Non-pigmented ciliary epithelial cell (primary cell): ENCODE measurements around the gene LYPD6B.

Experiments
- DNase-seq: peaks from one replicate; pipeline ENCODE4 v3.0.0-alpha.2; 2010; ENCODE audit warnings: low read depth

LYPD6B gene, protein sequence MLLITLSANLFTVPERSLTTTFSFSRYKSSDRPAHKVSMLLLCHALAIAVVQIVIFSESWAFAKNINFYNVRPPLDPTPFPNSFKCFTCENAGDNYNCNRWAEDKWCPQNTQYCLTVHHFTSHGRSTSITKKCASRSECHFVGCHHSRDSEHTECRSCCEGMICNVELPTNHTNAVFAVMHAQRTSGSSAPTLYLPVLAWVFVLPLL

DNA sequence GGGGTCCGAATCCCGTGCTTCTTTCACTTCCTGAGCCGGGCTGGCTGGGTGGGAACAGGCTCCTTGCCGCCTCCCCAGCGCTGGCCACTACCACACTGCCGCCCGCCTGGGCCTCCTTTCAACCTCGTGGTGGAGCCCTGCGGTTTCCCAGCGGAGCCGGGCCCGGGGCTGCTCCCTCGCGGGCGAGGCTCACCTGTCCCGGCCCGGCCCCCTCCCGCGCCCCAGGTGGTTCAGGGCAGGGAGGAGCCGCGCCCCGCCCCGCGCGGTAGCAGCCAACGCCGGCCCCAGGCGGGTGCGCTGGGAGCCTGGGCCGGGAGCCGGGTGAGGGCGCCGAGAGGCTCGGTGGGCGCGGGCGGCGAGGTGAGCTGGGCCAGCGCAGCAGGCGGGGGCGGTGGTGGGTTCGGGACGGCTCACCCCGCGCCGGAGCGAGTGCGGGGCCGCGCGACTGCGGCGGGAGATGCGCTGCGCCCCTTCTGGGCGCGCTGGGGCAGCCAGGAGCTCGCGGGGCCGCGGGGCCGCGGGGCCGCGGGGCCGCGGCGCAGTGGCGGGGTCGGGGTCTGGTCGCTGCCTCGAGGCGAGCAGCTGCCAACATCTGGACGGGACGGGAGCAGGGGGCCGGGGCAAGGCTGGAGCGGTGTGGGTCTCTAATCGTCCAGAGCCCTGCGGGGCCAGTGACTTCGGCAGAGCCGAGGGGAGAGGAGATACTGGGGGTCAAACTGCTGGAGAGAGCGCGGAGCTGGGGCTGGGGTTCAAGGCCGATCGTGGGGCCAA lies at the start of gene LYPD6B:
LYPD6B (plus strand) TSS at position 258 of the 771 bp plus-strand sequence. CDS start 92,250 bp downstream, outside the sequence.
- DNase-seq: no peak

DNA sequence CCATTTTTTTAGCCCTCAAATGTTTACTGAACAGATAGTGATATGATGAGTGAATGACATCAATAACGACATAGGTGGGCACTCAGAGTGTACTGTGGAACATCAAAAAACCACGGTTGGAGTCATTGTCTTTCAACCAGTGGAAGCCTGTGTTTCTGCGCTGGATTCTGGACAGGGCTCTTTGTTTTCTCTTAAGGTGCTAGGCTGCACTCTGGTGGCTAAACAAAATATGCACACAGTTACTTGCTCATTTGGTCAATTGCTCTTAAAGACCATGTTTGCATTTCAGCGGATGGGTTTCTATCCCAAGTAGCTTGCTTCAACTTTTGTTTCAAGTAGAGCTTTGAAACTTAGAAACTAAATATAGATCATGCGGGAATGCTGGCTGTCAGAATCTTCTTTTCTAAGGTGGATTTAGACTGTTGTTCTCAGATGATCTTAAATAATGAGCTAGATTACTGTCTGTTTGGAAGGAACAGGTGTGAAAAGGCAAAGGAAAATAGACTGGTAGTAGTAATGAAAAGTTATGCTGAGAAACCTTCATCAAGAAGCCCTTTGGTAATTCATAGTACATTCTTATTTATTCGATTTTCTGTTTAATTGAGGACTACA lies 48.5 kb upstream of the LYPD6B start:
- peak; percentile 61 for DNase-seq

DNA sequence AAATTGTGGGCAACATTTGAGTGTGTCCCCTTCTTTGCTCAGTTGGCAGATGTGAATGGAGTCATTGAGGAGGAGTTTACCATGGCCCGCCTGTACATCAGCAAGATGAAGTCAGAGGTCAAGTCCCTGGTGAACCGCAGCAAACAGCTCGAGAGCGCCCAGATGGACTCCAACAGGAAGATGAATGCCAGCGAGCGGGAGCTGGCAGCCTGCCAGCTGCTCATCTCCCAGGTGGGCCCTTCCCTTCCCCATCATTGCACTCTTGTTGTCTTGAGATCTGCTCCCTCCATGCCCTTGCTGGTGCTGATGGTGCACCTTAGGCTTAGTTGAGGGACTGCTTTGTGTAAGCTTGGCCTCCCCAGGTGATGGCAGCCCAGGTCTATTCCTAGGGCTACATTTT lies 47.5 kb upstream of the LYPD6B start:
- no peak for DNase-seq

DNA sequence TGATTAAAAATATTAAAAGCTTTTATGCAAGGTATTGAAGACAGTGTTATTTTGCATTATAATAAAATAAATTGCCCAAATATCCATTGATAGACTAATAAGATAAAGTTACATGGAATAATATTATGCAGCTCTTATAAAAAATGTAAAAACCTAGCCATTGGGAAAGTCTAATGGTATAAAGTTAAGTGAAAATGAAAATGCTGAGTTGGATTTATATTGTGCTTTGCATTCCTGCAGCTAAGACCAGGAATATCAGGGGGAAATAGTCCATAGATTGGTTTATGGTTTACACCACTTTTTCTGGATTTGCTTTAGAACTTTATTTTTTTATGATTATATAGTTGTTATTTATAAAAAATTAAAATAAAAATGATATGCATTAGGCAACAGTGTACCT lies 46.1 kb upstream of the LYPD6B start:
- no peak for DNase-seq

DNA sequence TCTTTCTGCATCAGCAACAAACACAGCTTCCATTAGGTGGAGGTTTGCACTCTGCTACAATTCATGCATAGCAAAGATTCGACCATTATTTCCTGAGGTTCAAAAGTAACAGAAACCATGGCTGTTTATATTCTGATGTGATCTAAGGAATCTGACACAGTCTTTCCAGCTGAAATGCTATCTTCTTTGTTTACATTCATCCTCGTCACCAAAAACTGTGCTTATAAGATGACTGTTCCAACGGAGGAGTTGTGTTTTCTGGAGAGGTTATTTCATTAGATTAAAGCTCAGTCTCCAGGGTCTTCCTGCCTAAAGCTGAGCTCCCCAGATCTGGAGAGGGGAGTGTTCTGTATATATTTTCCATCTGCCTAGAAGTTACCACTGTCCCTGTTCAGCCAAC lies 45.1 kb upstream of the LYPD6B start:
- no peak for DNase-seq

DNA sequence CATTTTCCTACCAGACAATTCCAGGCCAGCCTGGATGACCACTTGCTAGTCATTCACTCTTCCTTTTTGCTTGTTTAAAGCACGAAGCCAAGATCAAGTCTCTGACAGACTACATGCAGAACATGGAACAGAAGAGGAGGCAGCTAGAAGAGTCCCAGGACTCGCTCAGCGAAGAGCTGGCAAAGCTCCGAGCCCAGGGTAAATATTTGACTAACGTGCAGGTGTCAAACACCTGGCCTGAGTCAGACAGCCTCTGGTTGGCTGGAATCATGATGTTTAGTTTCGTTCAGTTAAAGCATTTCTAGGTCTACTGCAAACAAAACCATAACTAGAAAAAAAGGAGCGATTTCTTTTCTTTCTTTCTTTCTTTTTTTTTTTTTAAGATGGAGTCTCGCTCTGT lies 44.2 kb upstream of the LYPD6B start:
- DNase-seq: no peak

DNA sequence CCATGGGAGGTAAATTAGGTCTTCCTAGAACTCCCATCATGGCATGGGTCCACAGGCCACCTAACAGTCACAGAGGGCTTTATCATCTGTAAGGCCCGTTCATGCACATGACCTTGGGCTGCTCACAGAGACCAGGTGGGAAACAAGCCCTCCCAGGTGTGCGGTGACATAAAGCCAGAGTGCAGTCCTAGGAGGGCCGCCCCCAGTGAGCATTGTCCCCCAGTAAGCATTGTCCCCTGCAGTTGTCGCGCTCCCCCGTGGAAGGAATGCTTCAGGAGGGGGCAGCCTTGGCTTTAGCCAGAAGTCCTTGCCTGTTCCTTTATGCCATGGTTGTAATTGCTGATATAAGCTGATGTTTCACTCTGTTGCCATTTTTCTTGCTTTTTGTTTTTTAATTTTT lies 41.7 kb upstream of the LYPD6B start:
- DNase-seq: no peak

DNA sequence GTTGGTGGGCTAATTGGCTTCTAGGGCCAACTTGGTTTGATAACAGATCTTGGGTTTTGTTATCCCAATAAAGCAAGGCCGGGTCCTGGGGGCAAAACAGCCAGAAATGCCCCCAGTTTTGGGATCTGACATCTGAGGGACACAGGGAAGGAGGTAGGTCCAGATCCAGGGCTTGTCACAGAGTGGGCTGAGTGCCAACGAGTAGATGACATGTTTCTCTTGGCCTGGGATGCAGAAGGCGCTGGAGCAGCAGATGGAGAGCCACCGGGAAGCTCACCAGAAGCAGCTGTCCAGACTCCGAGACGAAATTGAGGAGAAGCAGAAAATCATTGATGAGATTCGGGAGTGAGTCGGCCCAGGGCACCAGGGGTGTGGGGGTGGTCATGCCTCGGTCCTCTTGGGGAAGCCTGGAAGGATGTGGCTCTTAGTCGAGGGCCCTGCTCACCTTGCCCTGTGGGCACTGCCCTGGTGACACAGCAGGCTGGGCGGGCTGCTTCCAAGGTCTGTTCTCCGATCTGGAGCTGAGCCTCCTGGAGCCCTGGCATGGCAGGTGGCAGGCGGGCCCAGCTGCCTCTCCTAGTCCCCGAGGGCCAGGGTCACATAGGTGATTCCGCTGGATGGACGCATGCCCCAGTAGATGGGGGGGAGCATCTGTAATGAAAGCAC lies 40.2 kb upstream of the LYPD6B start:
- no peak for DNase-seq

DNA sequence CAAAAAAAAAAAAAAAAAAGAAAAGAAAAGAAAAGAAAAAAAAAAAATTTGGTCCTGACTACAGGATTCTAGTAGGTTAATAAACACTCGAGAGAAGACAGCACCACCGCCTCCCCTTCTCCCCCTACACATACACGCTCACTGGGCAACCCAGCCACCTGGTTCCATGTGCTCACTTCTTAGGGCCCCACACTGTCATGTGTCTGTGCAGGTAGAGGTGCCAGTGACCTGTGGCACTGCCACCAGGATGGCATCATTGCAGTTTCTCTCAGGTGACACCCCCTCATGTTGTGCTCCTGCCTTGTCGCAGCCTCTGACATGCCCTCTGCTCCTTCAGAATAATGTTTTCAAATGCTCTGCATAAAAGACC lies 39.7 kb upstream of the LYPD6B start:
- no peak for DNase-seq

DNA sequence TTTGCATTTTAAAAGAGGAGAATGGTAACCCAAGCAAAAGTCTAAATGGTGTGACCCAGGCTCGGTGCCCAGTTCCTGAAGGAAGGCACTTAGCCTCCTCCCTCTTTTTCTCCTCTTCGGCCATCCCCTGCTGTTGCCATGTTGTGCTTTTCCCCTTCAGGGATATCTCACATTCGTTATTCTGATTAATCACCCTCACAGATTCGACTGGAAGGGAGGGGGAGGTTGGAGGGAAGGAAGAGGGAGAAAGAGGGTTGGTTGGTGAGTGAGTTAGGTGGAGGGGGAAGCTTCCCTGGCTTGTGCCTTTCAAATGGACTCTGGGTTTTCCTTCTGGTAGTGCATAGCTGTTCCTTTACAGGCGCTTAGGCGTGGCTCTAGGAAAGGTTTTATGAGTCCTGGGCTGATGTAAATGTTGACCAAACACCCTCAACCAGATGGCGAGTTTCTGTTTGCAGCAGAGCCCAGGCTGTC lies 39.0 kb upstream of the LYPD6B start:
- DNase-seq: no peak

DNA sequence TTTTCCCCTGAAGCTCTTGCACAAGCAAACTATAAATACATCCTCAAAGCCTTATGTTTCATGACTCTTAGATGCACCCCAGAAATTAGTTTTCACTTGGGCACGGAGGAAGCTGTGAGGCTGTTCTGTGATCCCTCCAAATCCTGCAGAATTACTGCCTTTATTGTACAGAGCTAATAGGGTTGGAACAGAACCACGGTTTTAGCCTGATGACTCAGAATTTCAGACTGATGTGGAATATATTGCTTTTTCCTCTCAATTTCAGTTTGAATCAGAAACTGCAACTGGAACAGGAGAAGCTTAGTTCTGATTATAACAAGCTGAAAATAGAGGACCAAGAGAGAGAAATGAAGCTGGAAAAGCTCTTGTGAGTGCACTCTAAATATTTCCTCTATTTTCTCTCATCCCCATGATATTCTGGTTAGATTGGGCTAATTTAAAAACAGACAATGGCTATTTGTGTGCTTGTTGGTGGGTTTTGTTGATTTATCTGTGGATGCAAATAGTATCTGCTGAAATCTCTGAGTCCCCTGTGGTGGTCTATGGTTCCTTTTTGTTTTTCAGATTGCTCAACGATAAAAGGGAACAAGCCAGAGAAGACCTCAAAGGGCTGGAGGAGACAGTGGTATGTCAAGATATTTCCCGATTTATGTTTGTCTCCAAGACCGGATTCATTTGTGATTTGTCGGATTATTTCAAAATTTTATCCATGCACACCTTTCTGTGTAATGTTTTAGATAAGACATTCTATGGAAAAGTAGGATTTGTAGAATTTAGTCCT lies 38.2 kb upstream of the LYPD6B start:
- DNase-seq: no peak

DNA sequence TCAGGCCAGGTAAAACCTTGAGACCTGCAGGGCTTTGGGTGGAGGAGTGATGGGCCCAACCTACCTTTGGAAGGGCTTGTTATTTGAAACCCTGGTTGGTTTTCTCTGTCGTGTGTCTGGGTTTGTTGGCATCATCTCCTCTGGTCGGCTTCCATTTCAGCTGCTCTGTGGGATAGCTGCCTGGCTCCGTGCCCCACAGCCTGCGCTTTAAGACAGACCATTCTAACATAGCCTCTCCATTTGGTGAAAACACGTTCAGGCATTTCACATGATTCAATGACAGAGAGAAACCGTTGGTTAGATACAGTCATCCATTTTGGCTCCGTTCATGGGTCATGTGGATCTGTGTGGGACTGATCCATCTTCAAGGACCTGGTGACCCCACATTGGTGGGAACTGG lies 37.0 kb upstream of the LYPD6B start:
- DNase-seq: no peak

DNA sequence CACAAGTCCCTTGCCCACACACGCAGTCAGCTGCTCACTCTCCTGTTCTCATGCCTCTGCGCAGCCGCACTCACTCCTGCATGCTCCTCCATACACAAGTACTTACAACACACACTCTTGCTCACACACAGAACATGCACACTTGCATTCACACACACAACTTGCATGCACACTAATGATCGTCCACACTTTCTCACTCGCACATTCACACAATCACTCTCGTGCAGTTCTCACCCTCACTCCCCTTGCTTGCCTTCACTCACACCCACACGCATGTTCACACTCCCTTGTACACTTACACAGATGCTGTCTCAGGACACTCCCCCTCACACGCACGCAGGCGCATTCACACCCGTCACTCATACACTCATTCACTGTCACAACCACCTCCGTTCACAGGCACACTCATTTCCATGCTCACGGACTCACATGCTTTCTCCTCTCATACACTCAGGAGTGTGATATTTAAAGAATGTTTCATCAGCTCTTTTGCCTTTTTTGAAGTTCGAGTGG lies 36.1 kb upstream of the LYPD6B start:
- DNase-seq: no peak

DNA sequence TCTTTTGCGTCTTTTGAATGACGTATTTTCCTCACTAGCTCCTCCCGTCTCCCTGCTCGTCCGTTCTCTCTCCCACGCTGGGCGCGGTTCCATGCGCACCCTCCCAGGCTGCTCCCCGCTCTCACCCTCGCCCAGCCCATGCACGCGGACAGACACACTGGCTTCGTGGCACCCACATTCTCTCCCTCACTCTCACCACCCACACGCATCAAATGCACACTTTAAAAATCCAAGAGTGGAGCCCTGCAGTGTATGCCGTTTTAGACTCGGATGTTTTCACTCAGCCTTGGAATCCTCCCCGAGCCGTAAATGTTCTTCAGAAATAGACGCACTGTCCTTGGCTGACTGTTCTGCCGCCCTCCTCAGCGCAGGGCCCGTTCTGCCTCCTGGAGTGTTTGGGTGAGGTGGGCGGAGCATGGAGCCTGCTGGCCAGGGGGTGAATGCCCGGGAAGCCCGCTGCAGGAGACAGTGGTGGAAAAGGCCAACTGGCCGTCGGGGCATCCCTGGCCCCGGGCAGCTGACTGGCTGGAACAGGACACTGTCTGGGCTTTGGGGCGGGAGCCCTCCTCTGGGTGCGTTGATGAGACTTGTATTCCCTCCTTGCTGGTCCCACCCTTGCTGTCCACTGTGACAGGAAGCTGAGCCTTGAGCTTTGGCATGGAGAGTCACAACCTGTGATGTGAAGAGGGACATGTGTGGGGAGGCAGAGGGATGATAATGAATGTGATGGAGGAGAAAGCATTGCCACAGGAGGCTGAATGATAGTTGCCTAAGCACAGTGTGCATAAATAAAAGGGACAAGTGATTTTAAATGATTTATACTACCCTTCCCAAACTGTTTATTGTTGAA lies 35.4 kb upstream of the LYPD6B start:
- no peak for DNase-seq

DNA sequence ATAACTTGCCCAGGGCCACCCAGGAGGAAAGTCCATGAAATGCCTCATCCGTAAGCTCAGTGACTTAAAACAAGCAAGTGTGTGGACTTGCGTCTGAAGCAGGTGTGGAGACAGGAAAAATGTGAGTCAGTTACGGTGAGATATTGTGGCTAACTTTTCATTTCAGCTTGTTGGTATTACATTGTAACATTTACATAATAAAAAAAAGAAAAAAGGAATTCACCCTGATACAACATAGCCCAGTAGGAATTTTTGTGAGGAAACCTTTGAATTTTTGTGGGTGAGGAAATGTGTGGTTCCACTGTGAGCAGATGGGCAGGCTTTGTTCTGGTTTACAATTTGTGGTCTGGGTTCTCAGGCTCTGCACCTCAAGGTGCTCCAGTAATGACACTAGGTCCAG lies 33.7 kb upstream of the LYPD6B start:
- peak; percentile 27 for DNase-seq

DNA sequence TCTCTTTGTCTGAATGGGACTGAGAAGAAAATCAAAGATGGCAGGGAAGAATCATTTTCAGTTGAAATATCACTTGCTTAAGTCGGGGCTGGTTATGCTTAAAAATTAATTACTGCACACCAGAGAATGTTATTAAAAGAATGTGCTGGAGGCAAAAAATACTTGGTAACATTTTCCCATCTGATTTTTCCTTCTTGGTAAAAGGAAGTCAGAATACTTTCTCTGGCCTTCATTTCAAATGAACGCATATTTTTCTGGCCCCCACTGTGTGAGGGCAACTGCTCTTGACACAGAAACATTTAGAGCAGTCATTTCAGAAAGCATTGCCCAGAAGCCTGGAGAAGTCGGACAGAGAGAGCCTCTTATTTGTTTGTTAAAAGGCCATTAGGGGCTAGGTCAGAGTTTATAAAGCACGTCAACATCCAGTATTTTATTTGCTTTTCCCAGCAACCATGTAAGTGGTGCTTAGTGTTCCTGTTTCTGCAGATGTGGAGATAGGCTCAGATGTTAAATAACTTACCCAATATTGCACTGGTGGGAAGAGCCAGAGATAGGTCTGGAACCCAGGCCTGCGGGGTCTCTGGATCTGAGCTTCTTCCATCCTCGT lies 32.9 kb upstream of the LYPD6B start:
- DNase-seq: no peak

DNA sequence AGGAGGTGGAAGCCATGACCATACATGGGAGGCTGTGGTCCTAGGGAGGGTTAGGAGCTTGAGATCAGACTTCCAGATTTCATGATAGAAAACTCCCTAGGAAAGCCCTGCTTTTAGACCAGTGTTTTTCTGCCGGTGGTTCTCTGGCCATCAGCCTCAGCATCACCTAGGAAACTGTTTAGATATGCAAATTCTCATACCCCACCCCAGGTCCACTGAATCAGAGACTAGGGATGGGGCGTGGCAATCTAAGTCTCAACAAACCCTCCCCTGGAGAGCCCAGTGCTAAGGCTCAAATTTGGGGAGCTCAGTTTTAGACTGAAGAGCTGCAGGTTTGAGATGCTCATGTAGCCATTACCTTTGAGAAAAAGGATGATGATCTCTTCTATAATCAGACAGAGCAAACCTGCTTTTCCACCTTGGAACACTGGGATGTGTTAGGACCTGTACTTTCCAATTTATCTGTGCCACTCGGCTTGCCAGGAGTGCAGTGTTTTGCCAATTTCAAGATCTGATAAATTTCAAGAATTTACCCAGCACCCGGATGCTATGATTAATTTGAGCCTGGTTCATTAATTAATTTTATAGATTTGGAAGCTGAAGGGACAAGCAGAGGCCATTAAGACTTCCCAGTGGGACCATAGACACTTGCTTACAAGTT lies 31.5 kb upstream of the LYPD6B start:
- no peak for DNase-seq

DNA sequence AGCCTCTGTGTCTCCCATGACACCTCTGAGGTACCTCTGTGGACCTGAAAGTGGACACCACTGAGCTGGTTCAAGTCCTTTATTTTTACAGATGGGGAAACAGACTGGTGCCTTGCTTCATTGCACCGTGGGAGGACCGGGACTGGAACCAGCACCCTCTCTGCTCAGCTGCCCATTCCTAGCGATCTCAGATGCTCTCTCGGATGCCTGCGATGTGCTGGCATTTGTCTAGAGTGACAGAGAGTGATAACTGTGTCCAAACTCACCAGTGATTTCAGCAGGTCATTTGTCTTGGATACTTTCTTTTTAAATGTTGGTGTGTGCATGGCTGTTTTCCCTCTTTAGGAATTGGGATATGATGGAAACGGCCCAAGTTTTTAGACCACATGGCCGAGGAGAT lies 30.1 kb upstream of the LYPD6B start:
- DNase-seq: no peak

DNA sequence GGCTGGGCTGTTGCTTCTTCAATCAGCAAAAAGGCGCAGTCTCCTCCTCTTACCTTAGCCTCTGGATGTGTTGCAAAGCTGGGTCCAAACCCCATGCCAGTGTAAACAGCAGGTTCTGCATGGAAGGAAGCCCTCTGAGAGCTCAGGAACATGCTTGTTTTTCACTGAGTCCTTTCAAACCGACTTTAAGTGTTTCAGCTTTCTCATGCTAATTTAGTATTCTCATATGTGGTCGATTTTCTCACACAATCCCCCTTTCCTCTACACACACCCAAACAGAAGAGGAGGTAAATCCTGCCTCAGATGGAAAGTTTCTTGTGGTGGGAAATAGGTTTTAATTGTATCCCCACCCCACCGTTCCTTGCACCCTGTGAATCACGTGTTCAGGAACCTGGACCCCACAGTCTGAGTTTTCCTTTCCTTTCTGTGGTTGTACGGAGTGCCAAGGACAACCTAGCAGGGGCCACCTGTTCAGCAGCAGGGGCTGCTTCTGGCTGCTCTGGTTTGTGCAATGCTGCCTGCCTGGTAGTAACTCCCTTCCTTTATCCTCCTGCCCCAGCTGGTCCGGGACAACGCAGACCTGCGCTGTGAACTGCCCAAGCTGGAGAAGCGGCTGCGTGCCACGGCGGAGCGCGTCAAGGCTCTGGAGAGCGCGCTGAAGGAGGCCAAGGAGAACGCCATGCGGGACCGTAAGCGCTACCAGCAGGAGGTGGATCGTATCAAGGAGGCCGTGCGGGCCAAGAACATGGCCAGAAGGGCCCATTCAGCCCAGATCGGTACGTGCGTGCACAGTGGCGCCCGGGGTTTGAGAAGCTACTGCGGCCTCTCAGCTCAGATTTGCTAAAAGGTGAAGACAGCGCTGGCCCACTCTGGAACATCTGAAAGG lies 28.7 kb upstream of the LYPD6B start:
- DNase-seq: no peak
